Stimulated activated CD4-positive, alpha-beta T cell treated with anti-CD3 and anti-CD28 coated beads, TNF-alpha, amount 100 ng/mL, for 24 hours (primary cell): Measurements from ENCODE around the gene SHROOM4.

Source experiments
- DNase-seq, 3 experiments: peaks; one replicate each; pipeline ENCODE4 v3.0.0-alpha.2; 2020; ENCODE audit warnings: low read depth in 3 of 3

The SHROOM4 gene

GRCh38 chrX:50778272-50778671 is 35.7 kb downstream of the SHROOM4 start:
- no peak for DNase-seq

- no peak for DNase-seq
These were observed 37.7 kb downstream of the SHROOM4 start for GRCh38 chrX:50776248-50776647.

GRCh38 chrX:50771382-50771781 is 42.6 kb downstream of the SHROOM4 start:
- no peak for DNase-seq

- DNase-seq = no peak
These were observed 43.3 kb downstream of the SHROOM4 start for GRCh38 chrX:50770702-50771101.

GRCh38 chrX:50769389-50770063 is 44.5 kb downstream of the SHROOM4 start:
- DNase-seq = no peak

GRCh38 chrX:50768801-50769200 is 45.2 kb downstream of the SHROOM4 start:
- DNase-seq = no peak

- no peak for DNase-seq
These were observed 48.0 kb downstream of the SHROOM4 start for GRCh38 chrX:50765986-50766385.

- no peak for DNase-seq
These were observed 51.4 kb downstream of the SHROOM4 start for GRCh38 chrX:50762578-50762977.

GRCh38 chrX:50756276-50756675 is 57.7 kb downstream of the SHROOM4 start:
- DNase-seq = no peak

- DNase-seq = no peak
These were observed 62.9 kb downstream of the SHROOM4 start for GRCh38 chrX:50751091-50751490.

- no peak for DNase-seq
These were observed 66.5 kb downstream of the SHROOM4 start for GRCh38 chrX:50747471-50747900.

- DNase-seq = no peak
These were observed 77.3 kb downstream of the SHROOM4 start for GRCh38 chrX:50736656-50737055.

- DNase-seq = no peak
These were observed 87.7 kb downstream of the SHROOM4 start for GRCh38 chrX:50726296-50726695.

GRCh38 chrX:50725310-50725709 is 88.7 kb downstream of the SHROOM4 start:
- DNase-seq = no peak

GRCh38 chrX:50723006-50723405 is 91.0 kb downstream of the SHROOM4 start:
- DNase-seq = no peak

GRCh38 chrX:50721764-50722521 is 92.1 kb downstream of the SHROOM4 start:
- DNase-seq = no peak

- DNase-seq = no peak
These were observed 94.4 kb downstream of the SHROOM4 start for GRCh38 chrX:50719614-50720013.

GRCh38 chrX:50718776-50719175 is 95.2 kb downstream of the SHROOM4 start:
- DNase-seq = no peak

- no peak for DNase-seq
These were observed 97.3 kb downstream of the SHROOM4 start for GRCh38 chrX:50716706-50717105.

GRCh38 chrX:50712777-50713176 is 101.2 kb downstream of the SHROOM4 start:
- no peak for DNase-seq

GRCh38 chrX:50711907-50712306 is 102.1 kb downstream of the SHROOM4 start:
- no peak for DNase-seq

GRCh38 chrX:50707955-50708699 is 105.9 kb downstream of the SHROOM4 start:
- no peak for DNase-seq

GRCh38 chrX:50707405-50707804 is 106.6 kb downstream of the SHROOM4 start:
- no peak for DNase-seq
